K562 (cell line): ENCODE results near the gene CMTR1. TPM values are rescaled to one million over a fixed set of nuclear protein-coding genes. Genes with fewer than 3 reads are reported as not detected.

Experiments used
- DMBX1 ChIP-seq: fragments of 250-450 bp; sonication (Bioruptor Pico); IDR thresholded peaks from 2 replicates; pipeline ENCODE4 v1.8.0; 2022; ENCODE audit warnings: inconsistent platforms, mild to moderate bottlenecking, moderate library complexity, borderline replicate concordance
- ETV6 ChIP-seq, 3 experiments: fragments of 150-350 bp in 1 of 3; sonication (generic) in 1 of 3; formaldehyde crosslinking in 1 of 3; IDR thresholded peaks; 2 replicates each; pipeline versions ENCODE4 v1.6.1 to v1.8.0; 2014 to 2022; ENCODE audit warnings: borderline replicate concordance in 2 of 3, low read depth in 2 of 3, antibody characterized with exemption in 1 of 3, low read length in 1 of 3, mild to moderate bottlenecking in 1 of 3, missing genetic modification reagents in 1 of 3
- FOXK1 ChIP-seq: sonication (generic); formaldehyde crosslinking; IDR thresholded peaks from 2 replicates; pipeline ENCODE4 v1.8.0; 2022; ENCODE audit warnings: missing genetic modification reagents, mild to moderate bottlenecking, borderline replicate concordance
- GABPB2 ChIP-seq: fragments of 250-450 bp; sonication (Bioruptor Pico); conservative IDR thresholded peaks from 2 replicates; pipeline ENCODE4 v1.5.1; 2021; ENCODE audit warnings: mild to moderate bottlenecking
- HOXB6 ChIP-seq: fragments of 250-450 bp; sonication (Bioruptor Pico); IDR thresholded peaks from 2 replicates; pipeline ENCODE4 v1.5.1; 2022; ENCODE audit warnings: mild to moderate bottlenecking, borderline replicate concordance
- RBM15 ChIP-seq: fragments of 200-400 bp; formaldehyde crosslinking; IDR thresholded peaks from 2 replicates; pipeline ENCODE4 v1.6.1; 2018; ENCODE audit warnings: mild to moderate bottlenecking, low read length, moderate library complexity; ENCODE audit not compliant: insufficient read depth
- SP2 ChIP-seq: IDR thresholded peaks from 2 replicates; pipeline ENCODE4 v1.6.1; 2011; ENCODE audit warnings: mild to moderate bottlenecking, low read depth, low read length, moderate library complexity; ENCODE audit not compliant: poor library complexity, severe bottlenecking; ENCODE audit errors: extremely low read depth
- ZKSCAN3 ChIP-seq: fragments of 250-450 bp; sonication (Bioruptor Pico); IDR thresholded peaks from 2 replicates; pipeline ENCODE4 v1.4.0; 2020
- ZNF717 ChIP-seq: fragments of 250-450 bp; sonication (Bioruptor Pico); IDR thresholded peaks from 2 replicates; pipeline ENCODE4 v1.5.0; 2021
- polyA plus RNA-seq, 8 experiments: library from polyadenylated mRNA; depleted of rRNA in 4 of 8; stranded (reverse) in 5 of 8; unstranded in 3 of 8; fragments of >200 nt; fragmentation: Nextera tagmentation in 2 of 8; fragmentation: Illumina TruSeq in 1 of 8; extraction: Ambion mirVana in 2 of 8; extraction: Trizol in 1 of 8; gene quantifications; 2 replicates each; pipeline versions ENCODE4 v1.2.1 to v1.2.3, GENCODE V29; 2011 to 2014; ENCODE audit warnings: inconsistent platforms in 1 of 8, missing spikeins in 1 of 8
- total RNA-seq, 7 experiments: library from RNA; depleted of rRNA in 6 of 7; stranded (reverse); fragments of >200 nt in 6 of 7; fragmentation: Illumina TruSeq in 2 of 7; extraction: Trizol in 2 of 7; gene quantifications; 2 replicates each; pipeline versions ENCODE4 v1.2.1 to v1.2.3, GENCODE V29; 2011 to 2021; ENCODE audit warnings: low replicate concordance in 1 of 7
- TF ChIP-seq, protein P1 (sequence below): fragments of 250-450 bp; sonication (Bioruptor Pico); IDR thresholded peaks from 2 replicates; pipeline ENCODE4 v1.9.0; 2021; ENCODE audit warnings: mild to moderate bottlenecking, inconsistent platforms
- TF ChIP-seq, protein P2 (sequence below): fragments of 450-650 bp; IDR thresholded peaks from 2 replicates; pipeline ENCODE4 v1.6.1; 2018; ENCODE audit not compliant: partially characterized antibody
- TF ChIP-seq, protein P3 (sequence below), 3 experiments: IDR thresholded peaks in 2 of 3; conservative IDR thresholded peaks in 1 of 3; 2 replicates each; pipeline ENCODE4 v1.5.1; 2011 to 2012; ENCODE audit warnings: low read length in 3 of 3, mild to moderate bottlenecking in 3 of 3, control low read depth in 2 of 3, improper control_type of control experiment in 1 of 3, inconsistent platforms in 1 of 3, low read depth in 1 of 3, mixed read lengths in 1 of 3, moderate library complexity in 1 of 3; ENCODE audit not compliant: insufficient read depth in 2 of 3
- TF ChIP-seq, protein P4 (sequence below), 2 experiments: fragments of 150-350 bp in 1 of 2; IDR thresholded peaks; 2 replicates each; pipeline ENCODE4 v1.6.1; 2012 to 2016; ENCODE audit warnings: low read depth in 2 of 2, low read length in 2 of 2, mild to moderate bottlenecking in 1 of 2, moderate library complexity in 1 of 2

Gene CMTR1
- total and polyA plus RNA-seq, 9 of the 15 experiments (the other 6 are each of a cell fraction or from before 2014, with no cell fraction given): 2.9 to 63.5 (median 49.5) TPM

DNA sequence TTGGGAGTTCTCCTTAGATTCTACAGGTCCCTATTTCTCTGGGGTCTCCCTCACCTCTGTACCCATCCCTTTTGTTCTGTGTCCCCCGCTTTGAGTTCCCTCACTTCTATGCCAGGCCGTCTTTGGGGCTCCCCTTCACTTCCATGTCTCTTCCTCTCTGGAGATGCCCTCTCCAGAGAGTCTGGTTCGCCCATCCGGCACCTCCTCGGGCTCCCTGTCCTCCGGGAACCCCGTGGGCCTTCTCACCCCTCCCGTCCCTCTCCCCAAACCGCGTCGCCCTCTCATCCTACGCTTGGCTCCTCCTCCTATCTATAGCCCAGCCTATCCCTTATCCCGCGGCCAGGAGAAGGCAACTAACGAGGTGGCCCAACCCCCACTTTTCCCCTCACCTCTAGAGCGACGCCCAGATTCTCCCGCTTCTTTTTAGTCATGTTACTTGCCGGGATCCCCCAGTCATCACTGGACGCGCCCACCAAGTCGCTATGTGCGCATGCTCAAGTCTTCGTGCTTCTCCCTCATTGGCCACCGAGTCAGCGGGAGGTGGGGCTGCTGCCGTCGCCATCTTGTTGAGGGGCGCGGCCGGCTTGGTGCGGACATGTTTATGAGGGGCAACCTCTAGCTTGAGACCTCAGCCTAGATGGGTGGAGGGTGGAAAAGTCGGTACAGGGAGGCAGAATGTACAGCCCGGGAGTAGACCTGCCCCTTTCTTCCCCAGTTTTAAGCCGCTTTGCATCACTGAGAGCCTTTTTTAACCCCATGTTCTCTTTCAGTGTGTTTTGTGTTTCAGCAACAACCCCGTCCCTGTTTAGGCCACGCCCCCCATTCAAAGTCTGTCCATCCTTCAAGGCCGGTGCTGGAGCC lies 66.6 kb downstream of the CMTR1 start, which contains the start of gene CCDC167 (continued):
- no peak for TF ChIP-seq DMBX1 (CRISPR knock-in tag)
- no peak for TF ChIP-seq ETV6 (IDR thresholded peaks at IDR 0.05; ENCODE audit: borderline replicate concordance in 1 of 2, low read depth in 2 of 2, low read length in 1 of 2)
- no peak for TF ChIP-seq ETV6 (CRISPR knock-in tag; IDR thresholded peaks at IDR 0.05; ENCODE audit: borderline replicate concordance)
- no peak for TF ChIP-seq SP2
- TF ChIP-seq, protein P1, sequence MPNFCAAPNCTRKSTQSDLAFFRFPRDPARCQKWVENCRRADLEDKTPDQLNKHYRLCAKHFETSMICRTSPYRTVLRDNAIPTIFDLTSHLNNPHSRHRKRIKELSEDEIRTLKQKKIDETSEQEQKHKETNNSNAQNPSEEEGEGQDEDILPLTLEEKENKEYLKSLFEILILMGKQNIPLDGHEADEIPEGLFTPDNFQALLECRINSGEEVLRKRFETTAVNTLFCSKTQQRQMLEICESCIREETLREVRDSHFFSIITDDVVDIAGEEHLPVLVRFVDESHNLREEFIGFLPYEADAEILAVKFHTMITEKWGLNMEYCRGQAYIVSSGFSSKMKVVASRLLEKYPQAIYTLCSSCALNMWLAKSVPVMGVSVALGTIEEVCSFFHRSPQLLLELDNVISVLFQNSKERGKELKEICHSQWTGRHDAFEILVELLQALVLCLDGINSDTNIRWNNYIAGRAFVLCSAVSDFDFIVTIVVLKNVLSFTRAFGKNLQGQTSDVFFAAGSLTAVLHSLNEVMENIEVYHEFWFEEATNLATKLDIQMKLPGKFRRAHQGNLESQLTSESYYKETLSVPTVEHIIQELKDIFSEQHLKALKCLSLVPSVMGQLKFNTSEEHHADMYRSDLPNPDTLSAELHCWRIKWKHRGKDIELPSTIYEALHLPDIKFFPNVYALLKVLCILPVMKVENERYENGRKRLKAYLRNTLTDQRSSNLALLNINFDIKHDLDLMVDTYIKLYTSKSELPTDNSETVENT (CRISPR knock-in tag): no peak
- TF ChIP-seq FOXK1 (CRISPR knock-in tag): 0 out of 2 replicates have a peak, but pooled peaks have one; percentile 26
- TF ChIP-seq, protein P2, sequence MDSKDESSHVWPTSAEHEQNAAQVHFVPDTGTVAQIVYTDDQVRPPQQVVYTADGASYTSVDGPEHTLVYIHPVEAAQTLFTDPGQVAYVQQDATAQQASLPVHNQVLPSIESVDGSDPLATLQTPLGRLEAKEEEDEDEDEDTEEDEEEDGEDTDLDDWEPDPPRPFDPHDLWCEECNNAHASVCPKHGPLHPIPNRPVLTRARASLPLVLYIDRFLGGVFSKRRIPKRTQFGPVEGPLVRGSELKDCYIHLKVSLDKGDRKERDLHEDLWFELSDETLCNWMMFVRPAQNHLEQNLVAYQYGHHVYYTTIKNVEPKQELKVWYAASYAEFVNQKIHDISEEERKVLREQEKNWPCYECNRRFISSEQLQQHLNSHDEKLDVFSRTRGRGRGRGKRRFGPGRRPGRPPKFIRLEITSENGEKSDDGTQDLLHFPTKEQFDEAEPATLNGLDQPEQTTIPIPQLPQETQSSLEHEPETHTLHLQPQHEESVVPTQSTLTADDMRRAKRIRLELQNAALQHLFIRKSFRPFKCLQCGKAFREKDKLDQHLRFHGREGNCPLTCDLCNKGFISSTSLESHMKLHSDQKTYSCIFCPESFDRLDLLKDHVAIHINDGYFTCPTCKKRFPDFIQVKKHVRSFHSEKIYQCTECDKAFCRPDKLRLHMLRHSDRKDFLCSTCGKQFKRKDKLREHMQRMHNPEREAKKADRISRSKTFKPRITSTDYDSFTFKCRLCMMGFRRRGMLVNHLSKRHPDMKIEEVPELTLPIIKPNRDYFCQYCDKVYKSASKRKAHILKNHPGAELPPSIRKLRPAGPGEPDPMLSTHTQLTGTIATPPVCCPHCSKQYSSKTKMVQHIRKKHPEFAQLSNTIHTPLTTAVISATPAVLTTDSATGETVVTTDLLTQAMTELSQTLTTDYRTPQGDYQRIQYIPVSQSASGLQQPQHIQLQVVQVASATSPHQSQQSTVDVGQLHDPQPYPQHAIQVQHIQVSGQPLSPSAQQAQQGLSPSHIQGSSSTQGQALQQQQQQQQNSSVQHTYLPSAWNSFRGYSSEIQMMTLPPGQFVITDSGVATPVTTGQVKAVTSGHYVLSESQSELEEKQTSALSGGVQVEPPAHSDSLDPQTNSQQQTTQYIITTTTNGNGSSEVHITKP: peak; percentile 94
- TF ChIP-seq, protein P3, sequence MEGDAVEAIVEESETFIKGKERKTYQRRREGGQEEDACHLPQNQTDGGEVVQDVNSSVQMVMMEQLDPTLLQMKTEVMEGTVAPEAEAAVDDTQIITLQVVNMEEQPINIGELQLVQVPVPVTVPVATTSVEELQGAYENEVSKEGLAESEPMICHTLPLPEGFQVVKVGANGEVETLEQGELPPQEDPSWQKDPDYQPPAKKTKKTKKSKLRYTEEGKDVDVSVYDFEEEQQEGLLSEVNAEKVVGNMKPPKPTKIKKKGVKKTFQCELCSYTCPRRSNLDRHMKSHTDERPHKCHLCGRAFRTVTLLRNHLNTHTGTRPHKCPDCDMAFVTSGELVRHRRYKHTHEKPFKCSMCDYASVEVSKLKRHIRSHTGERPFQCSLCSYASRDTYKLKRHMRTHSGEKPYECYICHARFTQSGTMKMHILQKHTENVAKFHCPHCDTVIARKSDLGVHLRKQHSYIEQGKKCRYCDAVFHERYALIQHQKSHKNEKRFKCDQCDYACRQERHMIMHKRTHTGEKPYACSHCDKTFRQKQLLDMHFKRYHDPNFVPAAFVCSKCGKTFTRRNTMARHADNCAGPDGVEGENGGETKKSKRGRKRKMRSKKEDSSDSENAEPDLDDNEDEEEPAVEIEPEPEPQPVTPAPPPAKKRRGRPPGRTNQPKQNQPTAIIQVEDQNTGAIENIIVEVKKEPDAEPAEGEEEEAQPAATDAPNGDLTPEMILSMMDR (IDR thresholded peaks at IDR 0.05 in 2 of 3, conservative IDR thresholded peaks at IDR 0.05 in 1 of 3; ENCODE audit: insufficient read depth in 2 of 3, low read depth in 1 of 3, low read length in 3 of 3): no peak
- TF ChIP-seq ZNF717 (CRISPR knock-in tag): no peak
- TF ChIP-seq, protein P4, sequence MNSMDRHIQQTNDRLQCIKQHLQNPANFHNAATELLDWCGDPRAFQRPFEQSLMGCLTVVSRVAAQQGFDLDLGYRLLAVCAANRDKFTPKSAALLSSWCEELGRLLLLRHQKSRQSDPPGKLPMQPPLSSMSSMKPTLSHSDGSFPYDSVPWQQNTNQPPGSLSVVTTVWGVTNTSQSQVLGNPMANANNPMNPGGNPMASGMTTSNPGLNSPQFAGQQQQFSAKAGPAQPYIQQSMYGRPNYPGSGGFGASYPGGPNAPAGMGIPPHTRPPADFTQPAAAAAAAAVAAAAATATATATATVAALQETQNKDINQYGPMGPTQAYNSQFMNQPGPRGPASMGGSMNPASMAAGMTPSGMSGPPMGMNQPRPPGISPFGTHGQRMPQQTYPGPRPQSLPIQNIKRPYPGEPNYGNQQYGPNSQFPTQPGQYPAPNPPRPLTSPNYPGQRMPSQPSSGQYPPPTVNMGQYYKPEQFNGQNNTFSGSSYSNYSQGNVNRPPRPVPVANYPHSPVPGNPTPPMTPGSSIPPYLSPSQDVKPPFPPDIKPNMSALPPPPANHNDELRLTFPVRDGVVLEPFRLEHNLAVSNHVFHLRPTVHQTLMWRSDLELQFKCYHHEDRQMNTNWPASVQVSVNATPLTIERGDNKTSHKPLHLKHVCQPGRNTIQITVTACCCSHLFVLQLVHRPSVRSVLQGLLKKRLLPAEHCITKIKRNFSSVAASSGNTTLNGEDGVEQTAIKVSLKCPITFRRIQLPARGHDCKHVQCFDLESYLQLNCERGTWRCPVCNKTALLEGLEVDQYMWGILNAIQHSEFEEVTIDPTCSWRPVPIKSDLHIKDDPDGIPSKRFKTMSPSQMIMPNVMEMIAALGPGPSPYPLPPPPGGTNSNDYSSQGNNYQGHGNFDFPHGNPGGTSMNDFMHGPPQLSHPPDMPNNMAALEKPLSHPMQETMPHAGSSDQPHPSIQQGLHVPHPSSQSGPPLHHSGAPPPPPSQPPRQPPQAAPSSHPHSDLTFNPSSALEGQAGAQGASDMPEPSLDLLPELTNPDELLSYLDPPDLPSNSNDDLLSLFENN (IDR thresholded peaks at IDR 0.05; ENCODE audit: low read depth in 2 of 2, low read length in 2 of 2): 0 out of 4 replicates have a peak, but pooled peaks of 1 of the 2 experiments have one; percentile 19
- no peak for TF ChIP-seq RBM15
- no peak for TF ChIP-seq ZKSCAN3 (CRISPR knock-in tag)
- no peak for TF ChIP-seq HOXB6 (CRISPR knock-in tag)
- no peak for TF ChIP-seq GABPB2 (CRISPR knock-in tag)
